ENCODE data around the gene ASIC2.
"Not testable (repeated sequence)": the region's sequence is repeated elsewhere in the genome, so short reads cannot be mapped to it uniquely, and the experiment has no call there.

Gene ASIC2

GRCh38 chr17:32969231-32969630 is 323.9 kb downstream of the ASIC2 start:
- DNase-seq: not testable (repeated sequence)

DNA sequence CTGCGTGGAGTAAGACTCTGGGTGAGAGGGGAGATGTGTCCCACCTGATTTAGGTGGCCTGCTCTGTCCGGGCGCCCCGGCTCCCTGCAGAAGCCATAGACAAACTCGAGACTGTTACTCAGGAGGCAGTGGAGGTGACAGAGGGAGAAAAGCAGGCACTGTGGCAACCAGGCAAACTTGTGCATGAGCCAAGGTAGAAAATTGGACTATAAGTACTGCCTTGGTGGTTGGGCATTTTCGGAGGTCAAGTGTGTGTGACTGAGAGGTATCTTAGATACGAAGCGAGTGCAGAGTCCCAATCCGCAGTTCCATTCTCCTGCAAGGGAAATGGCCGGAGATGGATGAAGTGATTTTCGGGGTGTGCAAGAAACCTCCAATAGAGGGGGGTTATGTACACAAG is 328.6 kb downstream of the ASIC2 start:
- DNase-seq: no peak
